Measurements from ENCODE around the gene RSPH10B.
"Not testable (repeated sequence)": the region's sequence is repeated elsewhere in the genome, so short reads cannot be mapped to it uniquely, and the experiment has no call there.

RSPH10B gene

DNA sequence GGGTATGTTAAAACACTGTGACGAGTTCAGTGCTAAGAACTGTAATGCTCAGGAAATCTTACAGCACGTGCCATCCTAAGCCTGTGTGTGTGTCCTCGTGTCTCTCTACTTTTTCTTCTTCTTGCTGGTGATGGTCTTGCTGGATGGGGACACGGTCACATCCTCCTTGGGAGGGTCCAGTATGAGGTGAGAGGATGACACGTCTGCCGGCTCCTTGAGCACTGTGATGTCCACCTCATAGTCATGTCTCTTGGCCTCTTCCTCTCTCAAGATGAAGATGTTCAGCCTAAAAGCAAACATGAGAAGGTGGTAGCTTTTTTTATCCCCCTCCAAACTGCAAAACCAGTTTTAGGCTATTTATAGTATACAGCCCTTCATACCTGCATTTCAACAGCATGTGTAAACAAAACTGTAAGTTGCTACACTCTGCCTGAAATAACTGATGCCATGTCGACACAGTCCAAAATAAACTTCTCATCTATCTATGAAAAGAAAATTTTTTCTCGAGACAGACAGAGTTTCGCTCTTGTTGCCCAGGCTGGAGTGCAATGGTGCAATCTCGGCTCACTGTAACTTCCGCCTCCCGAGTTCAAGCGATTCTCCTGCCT, 44.1 kb downstream of the RSPH10B start:
- not testable (repeated sequence) for DNase-seq (ENCODE audit: low read depth)

DNA sequence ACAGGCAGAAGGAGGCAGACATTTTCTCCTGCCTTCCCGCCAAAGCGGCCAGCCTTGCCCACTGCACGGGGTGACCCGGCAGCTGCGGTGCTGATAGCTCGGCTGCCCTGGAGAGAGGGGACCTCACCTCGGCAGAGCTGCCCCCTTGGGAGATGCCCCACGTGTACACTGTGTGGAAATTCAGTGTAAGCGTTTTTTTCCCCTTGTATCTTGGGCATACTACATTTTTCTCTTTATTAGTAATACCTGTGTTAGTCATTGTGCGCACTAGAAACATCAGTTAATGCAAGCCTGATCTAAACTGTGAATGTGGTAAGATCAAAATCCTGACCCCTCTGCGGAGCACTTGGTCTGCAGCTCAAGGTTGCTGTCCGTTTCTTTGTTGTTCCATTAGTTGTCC, 45.9 kb downstream of the RSPH10B start:
- DNase-seq (ENCODE audit: low read depth): not testable (repeated sequence)

DNA sequence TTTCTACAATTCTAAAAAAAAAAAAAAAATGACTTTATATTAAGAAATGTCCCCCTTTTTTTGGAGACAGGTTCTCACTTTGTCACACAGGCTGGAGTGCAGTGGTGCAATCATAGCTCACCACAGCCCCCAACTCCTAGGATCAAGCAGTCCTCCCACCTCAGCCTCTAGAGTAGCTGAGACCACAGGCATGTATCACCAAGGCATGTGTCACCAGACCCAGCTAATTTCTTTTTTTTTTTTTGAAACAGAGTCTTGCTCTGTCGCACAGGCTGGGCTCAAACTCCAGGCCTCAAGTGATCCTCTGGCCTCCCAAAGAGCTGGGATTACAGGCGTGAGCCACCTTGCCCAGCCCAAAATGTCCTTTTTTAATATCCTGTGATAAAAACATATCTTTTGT, 46.3 kb downstream of the RSPH10B start:
- not testable (repeated sequence) for DNase-seq (ENCODE audit: low read depth)

DNA sequence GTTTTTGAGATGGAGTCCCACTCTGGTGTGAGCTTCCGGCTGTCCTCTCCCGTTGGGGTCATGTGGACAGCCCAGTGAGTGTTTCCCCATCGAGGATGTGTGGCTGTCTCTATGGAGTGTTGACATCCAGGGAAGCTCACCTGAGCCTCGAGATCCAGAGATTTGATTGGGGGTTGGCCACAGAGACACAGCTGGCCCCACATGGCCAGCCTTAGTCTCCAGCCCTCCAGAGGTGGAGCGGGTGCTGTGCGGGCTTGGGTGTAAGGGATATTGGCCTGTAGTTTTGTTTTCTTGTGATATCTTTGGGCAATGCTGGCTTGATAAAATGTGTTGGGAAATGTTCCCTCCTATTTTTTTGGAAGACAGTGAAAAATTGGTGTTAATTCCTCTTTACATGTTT, 54.0 kb downstream of the RSPH10B start:
- not testable (repeated sequence) for DNase-seq (ENCODE audit: low read depth)

DNA sequence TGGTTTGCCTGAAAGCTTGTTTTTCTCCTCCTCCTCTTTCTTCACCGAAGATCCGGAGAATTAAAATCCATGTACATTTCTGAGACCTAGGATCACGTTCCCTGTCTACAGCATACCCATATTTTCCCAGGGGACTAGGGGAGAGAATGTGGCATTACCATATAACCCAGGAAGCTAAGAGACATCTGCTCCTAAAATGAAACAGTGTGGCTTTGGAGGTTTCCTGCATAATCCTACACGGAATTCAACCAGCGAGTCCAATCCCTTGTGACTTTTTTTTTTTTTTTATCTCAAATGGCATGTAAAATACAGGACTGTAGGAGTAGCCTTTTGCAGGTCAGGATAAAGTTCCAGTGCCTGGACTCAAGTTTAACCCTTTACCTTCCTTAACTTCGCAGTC, 61.7 kb downstream of the RSPH10B start:
- not testable (repeated sequence) for DNase-seq (ENCODE audit: low read depth)

DNA sequence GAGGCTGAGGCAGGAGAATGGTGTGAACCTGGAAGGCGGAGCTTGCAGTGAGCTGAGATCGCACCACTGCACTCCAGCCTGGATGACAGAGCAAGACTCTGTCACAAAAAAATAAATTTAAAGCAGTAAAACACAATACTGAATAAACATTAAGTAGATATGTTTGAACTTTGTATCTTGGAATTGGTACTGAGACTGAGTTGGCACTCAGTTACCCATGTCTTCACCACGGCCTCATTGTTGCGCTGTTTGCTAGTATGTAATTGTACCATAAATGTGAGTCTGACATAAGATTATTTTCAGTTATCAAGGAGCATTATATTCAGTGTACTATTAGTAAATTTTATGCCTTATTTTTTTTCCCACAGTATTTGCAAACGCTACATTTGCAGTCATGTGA, 65.8 kb downstream of the RSPH10B start:
- DNase-seq (ENCODE audit: low read depth): not testable (repeated sequence)

DNA sequence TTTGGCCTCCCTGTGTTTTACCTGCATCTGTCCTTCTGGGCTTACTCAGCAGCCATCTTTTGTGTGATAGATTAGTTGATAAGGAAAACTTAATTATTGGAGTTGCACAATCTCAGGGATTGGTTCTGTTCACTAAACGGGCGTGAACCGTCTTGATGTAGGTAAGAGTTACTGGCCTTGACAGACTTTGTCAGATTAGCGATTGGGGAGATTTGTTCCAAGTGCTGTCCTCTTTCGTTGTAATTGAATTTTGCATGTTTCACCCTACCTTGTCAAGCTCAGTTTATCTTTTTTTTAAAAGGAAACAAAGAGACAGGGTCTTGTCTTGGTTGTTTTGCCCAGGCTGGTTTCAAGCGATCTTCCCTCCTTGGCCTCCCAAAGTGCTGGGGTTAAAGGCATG, 67.5 kb downstream of the RSPH10B start:
- DNase-seq (ENCODE audit: low read depth): not testable (repeated sequence)

DNA sequence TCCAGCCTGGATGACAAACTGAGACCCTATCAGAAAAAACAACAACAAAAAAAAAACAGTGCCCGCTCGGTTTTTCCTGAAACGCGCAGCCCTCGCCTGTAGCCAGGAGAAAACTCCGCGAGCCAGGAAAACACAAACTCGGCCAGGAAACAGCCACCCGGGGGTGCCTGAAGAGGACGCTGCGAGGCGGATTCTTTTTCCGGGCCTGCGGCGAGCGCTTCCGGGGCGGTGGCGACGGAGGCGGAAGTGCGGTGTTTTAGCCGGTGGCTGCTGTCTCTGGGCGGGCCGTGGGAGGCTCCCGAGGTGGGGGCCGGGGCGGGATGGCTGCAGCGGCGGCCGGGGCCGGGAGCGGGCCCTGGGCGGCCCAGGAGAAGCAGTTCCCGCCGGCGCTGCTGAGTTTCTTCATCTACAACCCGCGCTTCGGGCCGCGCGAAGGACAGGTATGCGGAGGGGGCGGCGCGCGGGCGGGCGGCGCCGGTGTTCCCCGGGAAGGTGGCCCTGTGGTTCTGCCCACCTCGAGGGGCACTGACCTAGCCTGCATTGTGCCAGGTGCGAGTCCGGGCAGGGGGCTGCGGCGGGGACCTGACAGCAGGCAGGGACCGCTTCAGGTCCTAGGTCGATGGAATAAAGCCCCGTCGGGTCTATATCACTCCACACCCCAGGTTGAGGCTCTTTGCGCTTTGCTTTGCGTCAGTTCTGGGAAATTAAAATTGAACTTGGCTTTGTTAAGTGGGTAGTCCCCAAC, 71.8 kb downstream of the RSPH10B start, which contains the start of gene CCZ1:
Gene CCZ1 (plus strand): TSS at position 254 of the 745 bp plus-strand sequence. CDS start 67 bp downstream, at position 321.
- DNase-seq (ENCODE audit: low read depth): peak; percentile 12

DNA sequence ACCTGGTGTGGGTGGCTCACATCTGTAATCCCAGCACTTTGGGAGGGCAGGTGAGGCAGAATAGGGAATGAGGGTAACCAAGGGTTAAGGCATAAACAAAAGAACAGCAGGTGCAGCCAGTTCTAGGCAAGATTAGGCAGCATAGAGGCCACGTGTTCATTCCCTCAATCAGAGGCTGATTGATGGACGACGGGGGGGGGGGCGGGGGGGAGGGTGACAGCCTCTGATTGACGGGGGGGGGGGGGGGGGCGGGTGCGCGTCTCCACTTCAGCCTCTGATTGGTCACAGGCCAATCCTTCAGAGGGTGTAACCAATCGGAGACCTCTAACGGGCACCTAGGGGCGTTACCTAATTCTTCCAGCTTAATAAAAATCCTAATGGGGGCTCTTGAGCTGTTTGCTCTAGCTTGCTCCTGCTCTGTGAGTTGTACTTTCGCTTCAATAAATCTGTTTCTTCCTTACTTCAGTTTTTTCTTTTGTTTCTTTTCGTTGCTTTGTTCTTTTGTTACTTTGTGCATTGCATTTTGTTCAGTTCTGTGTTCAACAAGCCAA, 73.0 kb downstream of the RSPH10B start:
- DNase-seq (ENCODE audit: low read depth): not testable (repeated sequence)

DNA sequence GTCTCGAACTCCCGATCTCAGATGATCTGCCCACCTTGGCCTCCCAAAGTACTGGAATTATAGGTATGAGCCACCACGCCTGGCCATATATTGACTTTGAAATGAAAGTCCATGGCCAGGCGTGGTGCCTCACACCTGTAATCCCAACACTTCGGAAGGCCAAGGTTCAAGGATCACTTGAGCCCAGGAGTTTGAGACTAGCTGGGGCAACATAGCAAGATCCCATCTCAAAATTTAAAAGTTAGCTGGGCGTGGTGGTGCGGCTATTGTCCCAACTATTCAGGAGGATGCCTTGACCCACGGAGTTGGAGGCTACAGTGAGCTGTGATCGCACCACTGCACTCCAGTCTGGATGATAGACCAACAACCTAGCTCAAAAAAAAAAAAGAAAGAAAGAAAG, 78.0 kb downstream of the RSPH10B start:
- no peak for DNase-seq (ENCODE audit: low read depth)

DNA sequence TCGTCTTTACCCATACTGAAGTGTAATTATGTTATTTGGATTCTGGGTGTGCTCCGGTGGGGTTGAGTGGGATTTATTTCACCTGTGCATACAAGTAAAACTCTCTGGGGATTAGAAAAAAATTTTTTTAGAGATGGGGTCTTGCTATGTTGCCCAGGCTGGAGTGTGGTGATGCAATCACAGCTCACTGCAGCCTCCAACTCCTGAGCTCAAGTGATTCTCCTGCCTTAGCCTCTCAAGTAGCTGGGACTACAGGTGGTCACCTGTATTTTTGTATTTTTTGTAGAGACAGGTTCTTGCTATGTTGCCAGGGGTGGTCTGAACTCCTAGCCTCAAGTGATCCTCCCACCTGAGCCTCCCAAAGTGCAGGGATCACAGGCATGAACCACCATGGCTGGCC, 80.2 kb downstream of the RSPH10B start:
- DNase-seq (ENCODE audit: low read depth): not testable (repeated sequence)

DNA sequence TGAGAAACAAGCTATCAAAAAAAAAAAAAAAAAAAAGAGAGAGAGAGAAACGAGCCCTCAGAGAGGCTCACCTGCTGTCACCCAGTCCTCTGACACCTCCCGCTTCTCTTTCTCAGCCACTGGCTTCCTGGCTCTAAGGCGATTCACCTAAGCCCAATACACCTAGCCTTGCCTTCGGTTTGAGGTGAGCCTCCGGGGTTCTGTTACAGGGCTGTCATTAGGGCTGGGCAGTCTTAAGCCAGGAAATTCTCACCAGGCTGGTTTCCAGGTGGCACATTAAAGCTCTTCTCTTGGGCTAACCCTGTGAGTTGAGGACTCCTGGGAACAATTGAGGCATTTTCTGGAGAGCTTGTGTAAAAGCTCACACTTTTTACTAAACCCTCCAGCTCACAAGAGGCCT, 82.5 kb downstream of the RSPH10B start:
- not testable (repeated sequence) for DNase-seq (ENCODE audit: low read depth)

DNA sequence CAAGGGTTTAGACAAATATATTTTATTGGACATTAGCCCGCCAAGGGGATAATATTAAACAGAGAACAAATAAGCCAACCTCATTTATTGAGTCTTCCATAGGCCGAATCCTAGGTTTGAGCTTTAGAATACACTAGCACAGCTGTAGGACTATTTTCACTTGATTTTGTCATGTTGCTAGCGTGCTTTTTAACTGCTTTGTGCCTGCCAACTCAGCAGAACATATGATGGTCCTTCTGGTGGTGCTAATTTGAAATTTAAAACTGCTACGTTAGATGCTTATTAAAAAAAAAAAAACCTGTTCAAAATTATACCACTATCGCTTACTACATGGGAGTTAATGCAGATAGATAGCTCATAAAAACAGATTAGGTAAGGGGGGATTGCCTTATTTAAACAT, 86.1 kb downstream of the RSPH10B start:
- not testable (repeated sequence) for DNase-seq (ENCODE audit: low read depth)

DNA sequence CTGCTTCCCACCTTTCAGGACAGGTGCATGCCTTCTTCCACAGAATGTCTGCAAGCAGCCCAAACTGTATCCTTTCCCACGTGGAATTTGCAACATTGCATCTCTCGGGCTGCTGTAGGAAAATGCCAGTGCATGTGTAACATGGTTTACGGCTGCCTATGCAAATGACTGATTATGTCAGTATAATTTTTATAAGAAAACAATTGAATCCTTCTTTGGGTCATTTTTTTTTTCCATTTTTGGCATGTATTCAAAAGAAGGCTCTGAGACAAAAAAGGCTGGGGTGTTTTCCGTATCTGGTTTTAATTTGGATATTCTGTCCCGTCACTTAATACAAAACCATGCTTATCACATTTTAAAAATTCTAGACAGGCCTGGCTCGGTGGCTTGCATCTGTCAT, 90.4 kb downstream of the RSPH10B start:
- not testable (repeated sequence) for DNase-seq (ENCODE audit: low read depth)

DNA sequence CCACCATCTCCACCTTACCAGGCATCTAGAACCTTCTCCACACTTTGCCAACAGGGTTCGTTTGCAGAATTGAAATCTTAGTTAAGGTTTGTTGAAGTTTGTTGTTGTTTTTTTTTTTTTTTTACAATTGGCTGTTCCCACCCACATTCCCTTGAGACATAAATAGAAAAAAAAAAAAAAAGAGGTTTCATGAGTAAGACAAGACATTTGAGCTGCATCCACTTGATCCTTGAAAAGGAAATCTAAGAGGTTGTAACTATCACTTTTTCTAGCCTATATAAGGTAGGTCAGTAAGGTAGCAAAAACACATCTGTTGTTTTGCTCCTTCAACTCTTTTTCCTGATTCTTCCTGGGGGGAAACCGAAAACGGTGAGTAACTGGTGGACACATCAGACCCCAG, 90.9 kb downstream of the RSPH10B start:
- not testable (repeated sequence) for DNase-seq (ENCODE audit: low read depth)
